Measurements from ENCODE around the gene BCL11A.

BCL11A gene

DNA sequence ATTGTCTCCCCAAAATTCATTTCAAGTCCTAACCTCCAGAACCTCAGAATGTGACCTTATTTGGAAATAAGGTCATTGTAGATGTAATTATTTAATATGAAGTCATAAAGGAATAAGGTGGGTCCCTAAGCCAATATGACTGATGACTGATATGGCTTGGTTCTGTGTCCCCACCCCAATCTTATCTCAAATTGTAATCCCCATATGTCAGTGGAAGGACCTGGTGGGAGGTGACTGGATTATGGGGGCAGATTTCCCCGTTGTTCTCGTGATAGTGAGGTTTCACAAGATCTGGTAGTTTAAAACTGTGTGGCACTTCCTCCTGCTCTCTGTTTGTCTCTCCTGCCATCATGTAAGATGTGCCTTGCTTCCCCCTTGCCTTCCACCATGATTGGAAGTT lies 43.0 kb upstream of the BCL11A start:
- no peak for DNase-seq (ENCODE audit: low spot score)
- Histone ChIP-seq H3K4me1 (ENCODE audit: insufficient read depth, poor library complexity, severe bottlenecking) (peaks cover 3% of the 10 kb centered on the region), H3K4me3 (ENCODE audit: severe bottlenecking) (no peak overlapping the region), H3K27me3 (ENCODE audit: insufficient read depth, poor library complexity, severe bottlenecking) (no peaks in the 10 kb centered on the region), H3K9me3 (ENCODE audit: severe bottlenecking) (no peaks in the 10 kb centered on the region), H3K27ac (ENCODE audit: poor library complexity, severe bottlenecking) (no peak overlapping the region), H3K36me3 (ENCODE audit: low read depth) (no peaks in the 10 kb centered on the region)
- TF ChIP-seq, protein P1, sequence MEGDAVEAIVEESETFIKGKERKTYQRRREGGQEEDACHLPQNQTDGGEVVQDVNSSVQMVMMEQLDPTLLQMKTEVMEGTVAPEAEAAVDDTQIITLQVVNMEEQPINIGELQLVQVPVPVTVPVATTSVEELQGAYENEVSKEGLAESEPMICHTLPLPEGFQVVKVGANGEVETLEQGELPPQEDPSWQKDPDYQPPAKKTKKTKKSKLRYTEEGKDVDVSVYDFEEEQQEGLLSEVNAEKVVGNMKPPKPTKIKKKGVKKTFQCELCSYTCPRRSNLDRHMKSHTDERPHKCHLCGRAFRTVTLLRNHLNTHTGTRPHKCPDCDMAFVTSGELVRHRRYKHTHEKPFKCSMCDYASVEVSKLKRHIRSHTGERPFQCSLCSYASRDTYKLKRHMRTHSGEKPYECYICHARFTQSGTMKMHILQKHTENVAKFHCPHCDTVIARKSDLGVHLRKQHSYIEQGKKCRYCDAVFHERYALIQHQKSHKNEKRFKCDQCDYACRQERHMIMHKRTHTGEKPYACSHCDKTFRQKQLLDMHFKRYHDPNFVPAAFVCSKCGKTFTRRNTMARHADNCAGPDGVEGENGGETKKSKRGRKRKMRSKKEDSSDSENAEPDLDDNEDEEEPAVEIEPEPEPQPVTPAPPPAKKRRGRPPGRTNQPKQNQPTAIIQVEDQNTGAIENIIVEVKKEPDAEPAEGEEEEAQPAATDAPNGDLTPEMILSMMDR (IDR thresholded peaks at IDR 0.05; ENCODE audit: poor library complexity, severe bottlenecking) = no peak
- no peak for ATAC-seq (ENCODE audit: low read depth)

DNA sequence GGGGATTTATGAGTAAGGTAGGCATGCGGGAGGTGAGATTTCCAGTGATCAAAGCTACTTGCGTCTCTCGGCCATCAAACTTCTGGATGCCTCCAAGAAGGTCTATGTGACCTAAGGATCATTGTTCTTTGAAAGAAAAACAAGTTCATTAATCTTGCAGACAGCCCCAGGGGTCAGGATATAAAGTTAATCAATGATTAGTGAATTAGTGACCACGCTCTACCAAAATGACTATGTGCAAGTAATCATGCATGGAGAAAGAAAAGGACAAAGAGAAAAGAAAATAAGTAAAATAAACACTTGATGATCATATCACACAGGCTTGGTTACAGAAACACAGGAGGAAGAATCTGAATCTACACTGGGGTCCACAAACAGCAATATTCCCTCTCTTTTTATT lies 42.5 kb upstream of the BCL11A start:
- Histone ChIP-seq H3K4me3 (ENCODE audit: severe bottlenecking) (no peak overlapping the region), H3K36me3 (ENCODE audit: low read depth) (no peaks in the 10 kb centered on the region), H3K9me3 (ENCODE audit: severe bottlenecking) (no peaks in the 10 kb centered on the region), H3K27me3 (ENCODE audit: insufficient read depth, poor library complexity, severe bottlenecking) (no peaks in the 10 kb centered on the region), H3K27ac (ENCODE audit: poor library complexity, severe bottlenecking) (no peak overlapping the region), H3K4me1 (ENCODE audit: insufficient read depth, poor library complexity, severe bottlenecking) (peaks cover under 1% of the 10 kb centered on the region)
- no peak for ATAC-seq (ENCODE audit: low read depth)
- no peak for DNase-seq (ENCODE audit: low spot score)
- TF ChIP-seq, protein P1 (IDR thresholded peaks at IDR 0.05; ENCODE audit: poor library complexity, severe bottlenecking) = no peak

GRCh38 chr2:60589104-60589503 lies 35.6 kb upstream of the BCL11A start:
- H3K27ac ChIP-seq (ENCODE audit: poor library complexity, severe bottlenecking) = no peak overlapping the region
- no peaks in the 10 kb centered on the region for H3K9me3 ChIP-seq (ENCODE audit: severe bottlenecking)
- H3K36me3 ChIP-seq (ENCODE audit: low read depth) = no peaks in the 10 kb centered on the region
- H3K4me1 ChIP-seq (ENCODE audit: insufficient read depth, poor library complexity, severe bottlenecking) = no peaks in the 10 kb centered on the region
- no peak for ATAC-seq (ENCODE audit: low read depth)
- H3K4me3 ChIP-seq (ENCODE audit: severe bottlenecking) = no peak overlapping the region
- no peak for DNase-seq (ENCODE audit: low spot score)
- H3K27me3 ChIP-seq (ENCODE audit: insufficient read depth, poor library complexity, severe bottlenecking) = no peaks in the 10 kb centered on the region
- TF ChIP-seq, protein P1 (IDR thresholded peaks at IDR 0.05; ENCODE audit: poor library complexity, severe bottlenecking) = no peak

DNA sequence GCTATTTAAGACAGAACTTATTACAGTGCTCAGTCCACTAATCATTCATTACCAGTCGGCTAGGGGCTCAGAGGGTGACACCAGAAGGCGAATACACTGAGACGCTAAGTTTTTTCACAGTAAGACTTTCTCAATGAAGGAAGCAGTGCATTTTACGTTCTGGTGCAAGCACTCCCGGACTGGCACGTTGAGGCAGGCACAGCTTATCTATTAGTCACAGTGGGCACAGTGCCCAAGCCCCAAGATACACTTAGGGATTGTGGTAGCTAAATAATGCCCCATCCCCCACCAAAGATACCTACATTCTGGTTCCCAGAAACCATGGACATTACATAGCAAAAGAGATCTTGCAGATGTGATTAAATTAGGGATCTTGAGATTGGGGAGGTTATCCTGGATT lies 32.6 kb upstream of the BCL11A start:
- peaks cover 4% of the 10 kb centered on the region for H3K27me3 ChIP-seq (ENCODE audit: insufficient read depth, poor library complexity, severe bottlenecking)
- no peaks in the 10 kb centered on the region for H3K36me3 ChIP-seq (ENCODE audit: low read depth)
- peak; percentile 71 for DNase-seq (ENCODE audit: low spot score)
- H3K9me3 ChIP-seq (ENCODE audit: severe bottlenecking) = no peaks in the 10 kb centered on the region
- no peaks in the 10 kb centered on the region for H3K4me1 ChIP-seq (ENCODE audit: insufficient read depth, poor library complexity, severe bottlenecking)
- no peak overlapping the region for H3K4me3 ChIP-seq (ENCODE audit: severe bottlenecking)
- ATAC-seq (ENCODE audit: low read depth) = peak; percentile 62
- no peak overlapping the region for H3K27ac ChIP-seq (ENCODE audit: poor library complexity, severe bottlenecking)
- TF ChIP-seq, protein P1 (IDR thresholded peaks at IDR 0.05; ENCODE audit: poor library complexity, severe bottlenecking) = no peak

- Histone ChIP-seq H3K4me3 (ENCODE audit: severe bottlenecking) (no peak overlapping the region), H3K27me3 (ENCODE audit: insufficient read depth, poor library complexity, severe bottlenecking) (peaks cover 4% of the 10 kb centered on the region), H3K27ac (ENCODE audit: poor library complexity, severe bottlenecking) (no peak overlapping the region), H3K4me1 (ENCODE audit: insufficient read depth, poor library complexity, severe bottlenecking) (no peaks in the 10 kb centered on the region), H3K36me3 (ENCODE audit: low read depth) (no peaks in the 10 kb centered on the region), H3K9me3 (ENCODE audit: severe bottlenecking) (no peaks in the 10 kb centered on the region)
- DNase-seq (ENCODE audit: low spot score) = no peak
- TF ChIP-seq, protein P1 (IDR thresholded peaks at IDR 0.05; ENCODE audit: poor library complexity, severe bottlenecking) = no peak
- ATAC-seq (ENCODE audit: low read depth) = no peak
Observed at GRCh38 chr2:60585276-60585675, 31.8 kb upstream of the BCL11A start.

Measured in RWPE2 (cell line).